SK-N-SH (cell line): ENCODE measurements around the gene KRTAP10-5. TPM values are rescaled to one million over a fixed set of nuclear protein-coding genes. Genes with fewer than 3 reads are reported as not detected.

ENCODE experiments used
- CTCF ChIA-PET: fragments of 300-600, 350-600 bp; formaldehyde crosslinking; extraction: SDS; loops from one replicate; lab custom pipeline; 2021; lab: Yijun Ruan, JAX
- POLR2A ChIA-PET: fragments of 350-600 bp; sonication (Branson Sonifier 250); formaldehyde crosslinking; extraction: SDS; loops from one replicate; lab custom pipeline; 2020; ENCODE audit warnings: antibody characterized with exemption, inconsistent platforms; lab: Yijun Ruan, JAX
- DNase-seq: peaks from one replicate; pipeline ENCODE4 v3.0.0; 2012
- H2AFZ ChIP-seq: fragments of 200-600 bp; sonication (generic); 2 replicates; pipeline ENCODE4 v1.8.1; 2016; ENCODE audit warnings: antibody characterized with exemption, mild to moderate bottlenecking, low read depth
- H3F3A ChIP-seq: fragments of 200-600 bp; sonication (generic); replicated peaks from 2 replicates; pipeline ENCODE3; 2016; ENCODE audit warnings: antibody characterized with exemption, mild to moderate bottlenecking; ENCODE audit not compliant: insufficient read depth
- H3K27ac ChIP-seq, 2 experiments: fragments of 200-500 bp in 1 of 2; fragments of 200-600 bp in 1 of 2; sonication (Bioruptor generic) in 1 of 2; sonication (generic), shearing (Covaris generic) in 1 of 2; 2 replicates each; pipeline versions ENCODE4 v1.5.1 to v1.6.1; 2014 to 2016; ENCODE audit warnings: low read depth in 2 of 2, inconsistent platforms in 1 of 2, low read length in 1 of 2, mild to moderate bottlenecking in 1 of 2, mixed read lengths in 1 of 2
- H3K27me3 ChIP-seq: fragments of 200-600 bp; sonication (generic), shearing (Covaris generic); 2 replicates; pipeline ENCODE4 v1.6.1; 2016; ENCODE audit warnings: mixed run types; ENCODE audit not compliant: insufficient read depth
- H3K36me3 ChIP-seq, 2 experiments: fragments of 200-500 bp in 1 of 2; fragments of 200-600 bp in 1 of 2; sonication (Bioruptor generic) in 1 of 2; sonication (generic) in 1 of 2; replicated peaks in 1 of 2; 2 replicates each; pipeline versions ENCODE3 to v1.5.1; 2014 to 2016; ENCODE audit warnings: low read length in 1 of 2, mild to moderate bottlenecking in 1 of 2; ENCODE audit not compliant: insufficient read depth in 2 of 2, control insufficient read depth in 1 of 2
- H3K4me1 ChIP-seq, 2 experiments: fragments of 200-500 bp in 1 of 2; fragments of 200-600 bp in 1 of 2; sonication (Bioruptor generic) in 1 of 2; sonication (generic), shearing (Covaris generic) in 1 of 2; 2 replicates each; pipeline versions ENCODE4 v1.5.1 to v1.6.1; 2014 to 2016; ENCODE audit warnings: low read depth in 1 of 2, low read length in 1 of 2, mixed run types in 1 of 2; ENCODE audit not compliant: insufficient read depth in 2 of 2, control insufficient read depth in 1 of 2
- H3K4me2 ChIP-seq: fragments of 200-600 bp; sonication (generic), shearing (Covaris generic); 2 replicates; pipeline ENCODE4 v1.6.1; 2017; ENCODE audit warnings: mixed run types
- H3K4me3 ChIP-seq, 2 experiments: fragments of 200-500 bp in 1 of 2; fragments of 200-600 bp in 1 of 2; sonication (Bioruptor generic) in 1 of 2; sonication (generic), shearing (Covaris generic) in 1 of 2; 2 replicates each; pipeline versions ENCODE4 v1.5.1 to v1.8.1; 2014 to 2016; ENCODE audit warnings: low read depth in 2 of 2, inconsistent platforms in 1 of 2, low read length in 1 of 2, mild to moderate bottlenecking in 1 of 2, mixed read lengths in 1 of 2, moderate library complexity in 1 of 2
- H3K79me2 ChIP-seq: fragments of 200-600 bp; sonication (generic); 2 replicates; pipeline ENCODE4 v1.8.1; 2017; ENCODE audit warnings: mild to moderate bottlenecking; ENCODE audit not compliant: insufficient read depth
- H3K9ac ChIP-seq: fragments of 200-600 bp; sonication (generic); 2 replicates; pipeline ENCODE4 v1.6.1; 2017; ENCODE audit warnings: mixed run types
- H3K9me2 ChIP-seq: fragments of 200-600 bp; sonication (generic); 2 replicates; pipeline ENCODE4 v1.6.1; 2017; ENCODE audit warnings: mixed run types
- H3K9me3 ChIP-seq: fragments of 200-600 bp; sonication (generic); 2 replicates; pipeline ENCODE4 v1.6.1; 2017; ENCODE audit warnings: mixed run types, mild to moderate bottlenecking, moderate library complexity
- H4K20me1 ChIP-seq: fragments of 200-600 bp; sonication (generic); 2 replicates; pipeline ENCODE4 v1.6.1; 2017; ENCODE audit warnings: mild to moderate bottlenecking, mixed run types; ENCODE audit not compliant: insufficient read depth
- CHD2 ChIP-seq: fragments of 150-350 bp; IDR thresholded peaks from 2 replicates; pipeline ENCODE4 v1.6.1; 2018; ENCODE audit warnings: low read length; ENCODE audit not compliant: partially characterized antibody
- EP300 ChIP-seq, 2 experiments: IDR thresholded peaks; 2 replicates each; pipeline versions ENCODE4 v1.4.0 to v1.6.1; 2012; ENCODE audit warnings: borderline replicate concordance in 1 of 2, low read depth in 1 of 2, low read length in 1 of 2
- FOSL2 ChIP-seq: IDR thresholded peaks from 2 replicates; pipeline ENCODE4 v1.4.0; 2012; ENCODE audit warnings: low read depth, mild to moderate bottlenecking, moderate library complexity, borderline replicate concordance
- FOXJ3 ChIP-seq: sonication (generic); formaldehyde crosslinking; IDR thresholded peaks from 2 replicates; pipeline ENCODE4 v1.5.1; 2020; ENCODE audit warnings: mild to moderate bottlenecking, missing genetic modification reagents
- FOXM1 ChIP-seq: IDR thresholded peaks from 2 replicates; pipeline ENCODE4 v1.4.0; 2012; ENCODE audit warnings: low read depth, mild to moderate bottlenecking
- GABPA ChIP-seq: IDR thresholded peaks from 2 replicates; pipeline ENCODE4 v1.4.0; 2012; ENCODE audit warnings: low read depth, mild to moderate bottlenecking
- MEF2A ChIP-seq: IDR thresholded peaks from 2 replicates; pipeline ENCODE4 v1.4.0; 2012; ENCODE audit warnings: low read depth, borderline replicate concordance
- MXI1 ChIP-seq: IDR thresholded peaks from 2 replicates; pipeline ENCODE4 v1.6.1; 2012; ENCODE audit warnings: mild to moderate bottlenecking, low read depth, low read length, improper control_type of control experiment
- NFIC ChIP-seq: IDR thresholded peaks from 2 replicates; pipeline ENCODE4 v1.4.0; 2012; ENCODE audit warnings: borderline replicate concordance
- NRF1 ChIP-seq: IDR thresholded peaks from 2 replicates; pipeline ENCODE4 v1.6.1; 2012; ENCODE audit warnings: low read depth, mild to moderate bottlenecking, low read length
- POLR2AphosphoS5 ChIP-seq: IDR thresholded peaks from 2 replicates; pipeline ENCODE4 v1.6.1; 2012; ENCODE audit warnings: low read depth, low read length
- RCOR1 ChIP-seq: fragments of 150-350 bp; IDR thresholded peaks from 2 replicates; pipeline ENCODE4 v1.6.1; 2017; ENCODE audit warnings: antibody characterized with exemption, low read length
- RXRA ChIP-seq: IDR thresholded peaks from 2 replicates; pipeline ENCODE4 v1.4.0; 2012; ENCODE audit warnings: low read depth, mild to moderate bottlenecking, borderline replicate concordance
- SMC3 ChIP-seq: IDR thresholded peaks from 2 replicates; pipeline ENCODE4 v1.6.1; 2012; ENCODE audit warnings: low read depth, low read length, improper control_type of control experiment
- TAF1 ChIP-seq: IDR thresholded peaks from 2 replicates; pipeline ENCODE4 v1.6.1; 2012; ENCODE audit warnings: low read depth, mild to moderate bottlenecking, low read length, moderate library complexity, borderline replicate concordance
- TEAD4 ChIP-seq: IDR thresholded peaks from 2 replicates; pipeline ENCODE4 v1.4.0; 2012; ENCODE audit warnings: mild to moderate bottlenecking, borderline replicate concordance; ENCODE audit not compliant: insufficient read depth
- WGBS: methylation state at CpG from one replicate; pipeline ENCODE4 v1.1.6; 2017; ENCODE audit warnings: low lambda C conversion rate; 5-methylcytosine and 5-hydroxymethylcytosine counted together
- polyA plus RNA-seq, 3 experiments: library from polyadenylated mRNA; depleted of rRNA; stranded (reverse); fragments of >200 nt; gene quantifications; 2 replicates each; pipeline ENCODE4 v1.2.3, GENCODE V29; 2012
- TF ChIP-seq, protein P1 (sequence below): IDR thresholded peaks from 2 replicates; pipeline ENCODE4 v1.4.0; 2012; ENCODE audit warnings: low read depth
- TF ChIP-seq, protein P2 (sequence below): IDR thresholded peaks from 2 replicates; pipeline ENCODE4 v1.4.0; 2012; ENCODE audit warnings: low read depth, borderline replicate concordance
- TF ChIP-seq, protein P3 (sequence below): fragments of 200-600 bp; sonication (generic); IDR thresholded peaks from 2 replicates; pipeline ENCODE4 v1.6.1; 2017; ENCODE audit warnings: antibody characterized with exemption, mild to moderate bottlenecking, moderate library complexity
- TF ChIP-seq, protein P4 (sequence below): fragments of 150-350 bp; IDR thresholded peaks from 2 replicates; pipeline ENCODE4 v1.6.1; 2017; ENCODE audit warnings: antibody characterized with exemption, low read length, low read depth, borderline replicate concordance
- TF ChIP-seq, protein P5 (sequence below): IDR thresholded peaks from 2 replicates; pipeline ENCODE4; 2012

KRTAP10-5 gene
- polyA plus RNA-seq, 1 of the 3 experiments (the other 2 are of a cell fraction) = not detected

DNA sequence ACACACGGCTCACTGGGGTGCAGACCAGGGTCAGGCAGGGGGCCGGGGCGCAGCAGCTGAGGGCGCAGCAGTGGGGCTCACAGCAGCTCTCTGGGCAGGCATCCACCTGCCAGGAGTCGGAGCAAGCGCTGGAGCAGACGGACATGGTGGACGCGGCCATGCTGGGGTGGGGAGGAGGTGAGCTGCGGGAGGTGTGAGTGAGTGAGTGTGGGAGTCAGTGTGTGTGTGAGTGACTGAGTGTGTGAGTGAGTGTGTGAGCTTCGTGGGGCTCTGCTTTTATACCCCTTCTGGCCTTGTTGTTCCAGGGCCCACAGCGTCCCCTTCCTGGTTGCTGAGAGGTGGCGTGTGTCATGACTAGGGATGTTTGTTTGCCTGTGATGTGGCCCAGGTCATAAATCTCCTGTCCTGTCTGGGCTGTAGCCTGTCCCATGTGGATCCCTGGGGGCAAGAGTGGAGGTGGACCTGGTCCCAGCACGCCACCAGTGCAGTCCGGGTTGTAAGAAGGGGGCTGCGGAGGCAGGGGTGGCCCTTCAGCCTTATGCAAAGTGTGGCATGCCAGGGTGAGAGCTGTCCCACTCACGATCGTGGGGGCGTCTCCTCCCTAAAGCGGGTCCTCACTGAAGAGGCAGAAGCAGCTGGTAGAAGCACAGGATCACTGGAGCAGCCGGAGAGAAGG lies 40.3 kb downstream of the KRTAP10-5 start, which contains the start of gene KRTAP10-1:
KRTAP10-1 (minus strand) TSS at position 205 of the 676 bp plus-strand sequence; CDS start at position 160, 45 bp downstream.
- DNase-seq = no peak
- H3F3A ChIP-seq = no peaks in the 10 kb centered on the region
- POLR2A ChIA-PET = no interaction called here
- 14% methylated on average over 19 of the region's 21 CpGs for WGBS
- peaks cover 17% of the 10 kb centered on the region; the same call in 1 of the 2 replicates for H3K27me3 ChIP-seq
- H3K9me3 ChIP-seq = no peaks in the 10 kb centered on the region
- no peaks in the 10 kb centered on the region for H3K79me2 ChIP-seq
- no peak within 1 kb of the TSS for H3K9ac ChIP-seq
- CTCF ChIA-PET = no interaction called here
- no peak within 1 kb of the TSS for H3K4me3 ChIP-seq
- no peaks in the 10 kb centered on the region for H4K20me1 ChIP-seq
- TF ChIP-seq RCOR1 (no peak), GABPA (no peak), NRF1 (no peak), POLR2AphosphoS5 (no peak), MXI1 (no peak), MEF2A (no peak), EP300 (IDR thresholded peaks at IDR 0.05; ENCODE audit: borderline replicate concordance in 1 of 2, low read depth in 1 of 2, low read length in 1 of 2) (no peak), CHD2 (no peak)
- no peak within 1 kb of the TSS for H3K4me2 ChIP-seq
- no peak within 1 kb of the TSS for H2AFZ ChIP-seq
- H3K4me1 ChIP-seq = no peaks in the 10 kb centered on the region
- H3K27ac ChIP-seq = no peak within 1 kb of the TSS
- no peaks in the 10 kb centered on the region for H3K9me2 ChIP-seq
- H3K36me3 ChIP-seq = no peaks in the 10 kb centered on the region

DNA sequence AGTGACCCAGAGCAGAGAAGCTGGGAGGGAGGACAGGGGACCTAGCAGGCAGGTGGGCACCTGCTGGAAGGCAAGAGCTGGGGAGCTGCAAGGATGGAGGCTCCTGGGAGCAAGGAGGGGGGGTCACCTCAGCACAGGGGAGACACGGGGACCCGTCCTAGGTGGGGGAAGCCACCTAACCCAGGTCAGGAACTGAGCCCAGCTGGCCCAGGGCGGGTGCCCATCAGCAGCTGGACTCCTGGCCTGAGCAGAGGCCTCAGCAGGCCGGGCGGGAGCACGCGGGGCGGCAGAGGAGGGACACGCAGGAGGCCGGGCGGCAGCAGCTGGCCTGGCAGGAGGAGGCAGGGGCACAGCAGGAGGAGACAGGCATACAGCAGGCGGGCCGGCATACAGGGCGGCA lies 41.4 kb downstream of the KRTAP10-5 start:
- no peaks in the 10 kb centered on the region for H3K36me3 ChIP-seq
- H3K4me2 ChIP-seq = no peak overlapping the region
- H2AFZ ChIP-seq = no peak overlapping the region
- no peak overlapping the region for H3K9ac ChIP-seq
- DNase-seq = no peak
- no peaks in the 10 kb centered on the region for H4K20me1 ChIP-seq
- no peaks in the 10 kb centered on the region for H3F3A ChIP-seq
- H3K4me3 ChIP-seq = no peak overlapping the region
- WGBS = 13% methylated on average over 4 of the region's 14 CpGs
- no peaks in the 10 kb centered on the region for H3K4me1 ChIP-seq
- ChIA-PET POLR2A (no interaction called here), CTCF (no interaction called here)
- no peaks in the 10 kb centered on the region for H3K9me2 ChIP-seq
- TF ChIP-seq POLR2AphosphoS5 = no peak
- no peak for TF ChIP-seq FOXM1
- TF ChIP-seq, protein P1, sequence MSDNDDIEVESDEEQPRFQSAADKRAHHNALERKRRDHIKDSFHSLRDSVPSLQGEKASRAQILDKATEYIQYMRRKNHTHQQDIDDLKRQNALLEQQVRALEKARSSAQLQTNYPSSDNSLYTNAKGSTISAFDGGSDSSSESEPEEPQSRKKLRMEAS = no peak
- TF ChIP-seq TAF1 = no peak
- no peak for TF ChIP-seq FOXJ3
- TF ChIP-seq RCOR1 = no peak
- TF ChIP-seq, protein P2, sequence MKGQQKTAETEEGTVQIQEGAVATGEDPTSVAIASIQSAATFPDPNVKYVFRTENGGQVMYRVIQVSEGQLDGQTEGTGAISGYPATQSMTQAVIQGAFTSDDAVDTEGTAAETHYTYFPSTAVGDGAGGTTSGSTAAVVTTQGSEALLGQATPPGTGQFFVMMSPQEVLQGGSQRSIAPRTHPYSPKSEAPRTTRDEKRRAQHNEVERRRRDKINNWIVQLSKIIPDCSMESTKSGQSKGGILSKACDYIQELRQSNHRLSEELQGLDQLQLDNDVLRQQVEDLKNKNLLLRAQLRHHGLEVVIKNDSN = no peak
- TF ChIP-seq EP300 (IDR thresholded peaks at IDR 0.05; ENCODE audit: borderline replicate concordance in 1 of 2, low read depth in 1 of 2, low read length in 1 of 2) = no peak
- TF ChIP-seq TEAD4 = no peak
- TF ChIP-seq NFIC = no peak
- TF ChIP-seq, protein P3, sequence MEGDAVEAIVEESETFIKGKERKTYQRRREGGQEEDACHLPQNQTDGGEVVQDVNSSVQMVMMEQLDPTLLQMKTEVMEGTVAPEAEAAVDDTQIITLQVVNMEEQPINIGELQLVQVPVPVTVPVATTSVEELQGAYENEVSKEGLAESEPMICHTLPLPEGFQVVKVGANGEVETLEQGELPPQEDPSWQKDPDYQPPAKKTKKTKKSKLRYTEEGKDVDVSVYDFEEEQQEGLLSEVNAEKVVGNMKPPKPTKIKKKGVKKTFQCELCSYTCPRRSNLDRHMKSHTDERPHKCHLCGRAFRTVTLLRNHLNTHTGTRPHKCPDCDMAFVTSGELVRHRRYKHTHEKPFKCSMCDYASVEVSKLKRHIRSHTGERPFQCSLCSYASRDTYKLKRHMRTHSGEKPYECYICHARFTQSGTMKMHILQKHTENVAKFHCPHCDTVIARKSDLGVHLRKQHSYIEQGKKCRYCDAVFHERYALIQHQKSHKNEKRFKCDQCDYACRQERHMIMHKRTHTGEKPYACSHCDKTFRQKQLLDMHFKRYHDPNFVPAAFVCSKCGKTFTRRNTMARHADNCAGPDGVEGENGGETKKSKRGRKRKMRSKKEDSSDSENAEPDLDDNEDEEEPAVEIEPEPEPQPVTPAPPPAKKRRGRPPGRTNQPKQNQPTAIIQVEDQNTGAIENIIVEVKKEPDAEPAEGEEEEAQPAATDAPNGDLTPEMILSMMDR = no peak
- no peak for TF ChIP-seq RXRA
- TF ChIP-seq GABPA = no peak
- TF ChIP-seq SMC3 = no peak
- TF ChIP-seq, protein P4, sequence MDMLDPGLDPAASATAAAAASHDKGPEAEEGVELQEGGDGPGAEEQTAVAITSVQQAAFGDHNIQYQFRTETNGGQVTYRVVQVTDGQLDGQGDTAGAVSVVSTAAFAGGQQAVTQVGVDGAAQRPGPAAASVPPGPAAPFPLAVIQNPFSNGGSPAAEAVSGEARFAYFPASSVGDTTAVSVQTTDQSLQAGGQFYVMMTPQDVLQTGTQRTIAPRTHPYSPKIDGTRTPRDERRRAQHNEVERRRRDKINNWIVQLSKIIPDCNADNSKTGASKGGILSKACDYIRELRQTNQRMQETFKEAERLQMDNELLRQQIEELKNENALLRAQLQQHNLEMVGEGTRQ = no peak
- TF ChIP-seq FOSL2 = no peak
- TF ChIP-seq, protein P5, sequence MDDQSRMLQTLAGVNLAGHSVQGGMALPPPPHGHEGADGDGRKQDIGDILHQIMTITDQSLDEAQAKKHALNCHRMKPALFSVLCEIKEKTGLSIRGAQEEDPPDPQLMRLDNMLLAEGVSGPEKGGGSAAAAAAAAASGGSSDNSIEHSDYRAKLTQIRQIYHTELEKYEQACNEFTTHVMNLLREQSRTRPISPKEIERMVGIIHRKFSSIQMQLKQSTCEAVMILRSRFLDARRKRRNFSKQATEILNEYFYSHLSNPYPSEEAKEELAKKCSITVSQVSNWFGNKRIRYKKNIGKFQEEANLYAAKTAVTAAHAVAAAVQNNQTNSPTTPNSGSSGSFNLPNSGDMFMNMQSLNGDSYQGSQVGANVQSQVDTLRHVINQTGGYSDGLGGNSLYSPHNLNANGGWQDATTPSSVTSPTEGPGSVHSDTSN = no peak
- no peaks in the 10 kb centered on the region for H3K9me3 ChIP-seq
- no peak overlapping the region for H3K27ac ChIP-seq
- peaks cover 17% of the 10 kb centered on the region; the same call in 1 of the 2 replicates for H3K27me3 ChIP-seq
- H3K79me2 ChIP-seq = no peaks in the 10 kb centered on the region
